HepG2 (cell line): Measurements from ENCODE around the gene MYH7. TPM values are rescaled to one million over a fixed set of nuclear protein-coding genes. Genes with fewer than 3 reads are reported as not detected.

Experiments used
- AGO1 ChIP-seq: fragments of 200-400 bp; formaldehyde crosslinking; IDR thresholded peaks from 2 replicates; pipeline ENCODE4 v1.6.1; 2017; ENCODE audit warnings: mild to moderate bottlenecking, low read depth, low read length, moderate library complexity; ENCODE audit not compliant: poor library complexity, severe bottlenecking
- ARID2 ChIP-seq: sonication (generic); formaldehyde crosslinking; IDR thresholded peaks from 2 replicates; pipeline ENCODE4 v1.8.1; 2022; ENCODE audit warnings: mild to moderate bottlenecking, missing genetic modification reagents, borderline replicate concordance
- CENPT ChIP-seq: sonication (generic); formaldehyde crosslinking; IDR thresholded peaks from 2 replicates; pipeline ENCODE4 v1.8.0; 2022; ENCODE audit warnings: low read depth, mild to moderate bottlenecking, moderate library complexity, missing genetic modification reagents
- EED ChIP-seq: sonication (generic); formaldehyde crosslinking; IDR thresholded peaks from 2 replicates; pipeline ENCODE4 v1.5.0; 2020; ENCODE audit warnings: mild to moderate bottlenecking, missing genetic modification reagents
- ELF4 ChIP-seq: sonication (generic); formaldehyde crosslinking; IDR thresholded peaks from 2 replicates; pipeline ENCODE4 v1.5.0; 2020; ENCODE audit warnings: missing genetic modification reagents, mild to moderate bottlenecking, moderate library complexity, borderline replicate concordance
- KDM6A ChIP-seq: IDR thresholded peaks from 2 replicates; pipeline ENCODE4 v1.6.1; 2016; ENCODE audit warnings: low read depth
- SAFB2 ChIP-seq: sonication (generic); formaldehyde crosslinking; IDR thresholded peaks from 2 replicates; pipeline ENCODE4 v1.5.1; 2020; ENCODE audit warnings: missing genetic modification reagents, low read depth, mild to moderate bottlenecking, borderline replicate concordance
- SCMH1 ChIP-seq: sonication (generic); formaldehyde crosslinking; IDR thresholded peaks from 2 replicates; pipeline ENCODE4 v1.9.0; 2021; ENCODE audit warnings: missing genetic modification reagents, mild to moderate bottlenecking, borderline replicate concordance
- SP140L ChIP-seq: sonication (generic); formaldehyde crosslinking; IDR thresholded peaks from 2 replicates; pipeline ENCODE4 v1.4.0; 2020; ENCODE audit warnings: missing genetic modification reagents, borderline replicate concordance
- TFDP1 ChIP-seq: IDR thresholded peaks from 2 replicates; pipeline ENCODE4 v1.6.1; 2016; ENCODE audit warnings: missing compliant biosample characterization, missing genetic modification reagents, borderline replicate concordance
- TGIF2 ChIP-seq: IDR thresholded peaks from 2 replicates; pipeline ENCODE4 v1.6.1; 2016; ENCODE audit warnings: control low read depth, missing compliant biosample characterization
- TOPORS ChIP-seq: sonication (generic); formaldehyde crosslinking; IDR thresholded peaks from 2 replicates; pipeline ENCODE4 v1.8.0; 2023; ENCODE audit warnings: mild to moderate bottlenecking, missing genetic modification reagents
- XBP1 ChIP-seq: sonication (generic); formaldehyde crosslinking; IDR thresholded peaks from 2 replicates; pipeline ENCODE4 v1.5.0; 2020; ENCODE audit warnings: missing genetic modification reagents
- ZMYM3 ChIP-seq: sonication (generic); formaldehyde crosslinking; IDR thresholded peaks from 2 replicates; pipeline ENCODE4 v1.5.1; 2020; ENCODE audit warnings: mild to moderate bottlenecking, missing genetic modification reagents
- ZNF891 ChIP-seq: sonication (generic); formaldehyde crosslinking; IDR thresholded peaks from 2 replicates; pipeline ENCODE4 v1.5.0; 2020; ENCODE audit warnings: mild to moderate bottlenecking, missing genetic modification reagents
- ZSCAN31 ChIP-seq: sonication (generic); formaldehyde crosslinking; IDR thresholded peaks from 2 replicates; pipeline ENCODE4 v1.5.0; 2020; ENCODE audit warnings: low read depth, mild to moderate bottlenecking, missing genetic modification reagents
- polyA plus RNA-seq, 8 experiments: library from polyadenylated mRNA; depleted of rRNA in 3 of 8; stranded (reverse) in 7 of 8; unstranded in 1 of 8; fragments of >200 nt; fragmentation: Illumina TruSeq in 4 of 8; extraction: Trizol in 4 of 8; gene quantifications; 2 replicates each; pipeline versions ENCODE4 v1.2.1 to v1.2.3, GENCODE V29; 2011 to 2016; ENCODE audit warnings: low read depth in 4 of 8, missing spikeins in 1 of 8, mixed read lengths in 1 of 8; ENCODE audit not compliant: insufficient read depth in 1 of 8
- total RNA-seq, 5 experiments: library from RNA; depleted of rRNA; stranded (reverse); fragments of >200 nt; fragmentation: Illumina TruSeq; extraction: Trizol; gene quantifications; 2 replicates each; pipeline ENCODE4 v1.2.3, GENCODE V29; 2016; ENCODE audit warnings: low read depth in 1 of 5
- TF ChIP-seq, protein P1 (sequence below): sonication (generic); formaldehyde crosslinking; conservative IDR thresholded peaks from 2 replicates; pipeline ENCODE4 v1.5.0; 2020; ENCODE audit warnings: missing genetic modification reagents
- TF ChIP-seq, protein P2 (sequence below): sonication (generic); formaldehyde crosslinking; IDR thresholded peaks from 2 replicates; pipeline ENCODE4 v1.5.0; 2020; ENCODE audit warnings: missing genetic modification reagents, mild to moderate bottlenecking, borderline replicate concordance
- TF ChIP-seq, protein P3 (sequence below): sonication (generic); formaldehyde crosslinking; IDR thresholded peaks from 2 replicates; pipeline ENCODE4 v1.4.0; 2020; ENCODE audit warnings: missing genetic modification reagents, mild to moderate bottlenecking, borderline replicate concordance

The MYH7 gene
- total and polyA plus RNA-seq, 2 of the 13 experiments (the other 11 are each of a cell fraction or from before 2014, with no cell fraction given) = 0.04 TPM; not detected in 1

- peak; percentile 70; the same call in 1 of the 2 replicates for TF ChIP-seq EED
- TF ChIP-seq SCMH1 (CRISPR knock-in tag) = no peak
- no peak for TF ChIP-seq TFDP1 (CRISPR knock-in tag)
- TF ChIP-seq, protein P1, sequence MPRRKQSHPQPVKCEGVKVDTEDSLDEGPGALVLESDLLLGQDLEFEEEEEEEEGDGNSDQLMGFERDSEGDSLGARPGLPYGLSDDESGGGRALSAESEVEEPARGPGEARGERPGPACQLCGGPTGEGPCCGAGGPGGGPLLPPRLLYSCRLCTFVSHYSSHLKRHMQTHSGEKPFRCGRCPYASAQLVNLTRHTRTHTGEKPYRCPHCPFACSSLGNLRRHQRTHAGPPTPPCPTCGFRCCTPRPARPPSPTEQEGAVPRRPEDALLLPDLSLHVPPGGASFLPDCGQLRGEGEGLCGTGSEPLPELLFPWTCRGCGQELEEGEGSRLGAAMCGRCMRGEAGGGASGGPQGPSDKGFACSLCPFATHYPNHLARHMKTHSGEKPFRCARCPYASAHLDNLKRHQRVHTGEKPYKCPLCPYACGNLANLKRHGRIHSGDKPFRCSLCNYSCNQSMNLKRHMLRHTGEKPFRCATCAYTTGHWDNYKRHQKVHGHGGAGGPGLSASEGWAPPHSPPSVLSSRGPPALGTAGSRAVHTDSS (CRISPR knock-in tag) = no peak
- no peak for TF ChIP-seq AGO1
- TF ChIP-seq ARID2 = no peak
- peak; percentile 83; the same call in 1 of the 2 replicates for TF ChIP-seq SAFB2 (CRISPR knock-in tag)
- TF ChIP-seq, protein P2, sequence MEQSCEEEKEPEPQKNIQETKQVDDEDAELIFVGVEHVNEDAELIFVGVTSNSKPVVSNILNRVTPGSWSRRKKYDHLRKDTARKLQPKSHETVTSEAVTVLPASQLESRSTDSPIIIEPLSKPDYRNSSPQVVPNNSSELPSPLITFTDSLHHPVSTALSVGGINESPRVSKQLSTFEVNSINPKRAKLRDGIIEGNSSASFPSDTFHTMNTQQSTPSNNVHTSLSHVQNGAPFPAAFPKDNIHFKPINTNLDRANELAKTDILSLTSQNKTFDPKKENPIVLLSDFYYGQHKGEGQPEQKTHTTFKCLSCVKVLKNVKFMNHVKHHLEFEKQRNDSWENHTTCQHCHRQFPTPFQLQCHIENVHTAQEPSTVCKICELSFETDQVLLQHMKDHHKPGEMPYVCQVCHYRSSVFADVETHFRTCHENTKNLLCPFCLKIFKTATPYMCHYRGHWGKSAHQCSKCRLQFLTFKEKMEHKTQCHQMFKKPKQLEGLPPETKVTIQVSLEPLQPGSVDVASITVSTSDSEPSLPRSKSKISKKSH = no peak; the same call in none of the 2 replicates
- no peak for TF ChIP-seq SP140L (CRISPR knock-in tag)
- TF ChIP-seq XBP1 (CRISPR knock-in tag) = no peak; the same call in 1 of the 2 replicates
- TF ChIP-seq, protein P3, sequence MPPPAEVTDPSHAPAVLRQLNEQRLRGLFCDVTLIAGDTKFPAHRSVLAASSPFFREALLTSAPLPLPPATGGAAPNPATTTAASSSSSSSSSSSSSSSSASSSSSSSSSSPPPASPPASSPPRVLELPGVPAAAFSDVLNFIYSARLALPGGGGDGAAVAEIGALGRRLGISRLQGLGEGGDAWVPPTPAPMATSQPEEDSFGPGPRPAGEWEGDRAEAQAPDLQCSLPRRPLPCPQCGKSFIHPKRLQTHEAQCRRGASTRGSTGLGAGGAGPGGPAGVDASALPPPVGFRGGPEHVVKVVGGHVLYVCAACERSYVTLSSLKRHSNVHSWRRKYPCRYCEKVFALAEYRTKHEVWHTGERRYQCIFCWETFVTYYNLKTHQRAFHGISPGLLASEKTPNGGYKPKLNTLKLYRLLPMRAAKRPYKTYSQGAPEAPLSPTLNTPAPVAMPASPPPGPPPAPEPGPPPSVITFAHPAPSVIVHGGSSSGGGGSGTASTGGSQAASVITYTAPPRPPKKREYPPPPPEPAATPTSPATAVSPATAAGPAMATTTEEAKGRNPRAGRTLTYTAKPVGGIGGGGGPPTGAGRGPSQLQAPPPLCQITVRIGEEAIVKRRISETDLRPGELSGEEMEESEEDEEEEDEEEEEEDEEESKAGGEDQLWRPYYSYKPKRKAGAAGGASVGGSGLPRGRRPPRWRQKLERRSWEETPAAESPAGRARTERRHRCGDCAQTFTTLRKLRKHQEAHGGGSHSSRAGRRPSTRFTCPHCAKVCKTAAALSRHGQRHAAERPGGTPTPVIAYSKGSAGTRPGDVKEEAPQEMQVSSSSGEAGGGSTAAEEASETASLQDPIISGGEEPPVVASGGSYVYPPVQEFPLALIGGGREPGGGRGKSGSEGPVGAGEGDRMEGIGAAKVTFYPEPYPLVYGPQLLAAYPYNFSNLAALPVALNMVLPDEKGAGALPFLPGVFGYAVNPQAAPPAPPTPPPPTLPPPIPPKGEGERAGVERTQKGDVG (CRISPR knock-in tag) = no peak
- peak; percentile 73; the same call in 1 of the 2 replicates for TF ChIP-seq ZMYM3 (CRISPR knock-in tag)
- no peak for TF ChIP-seq ELF4 (CRISPR knock-in tag)
- no peak for TF ChIP-seq TGIF2
- TF ChIP-seq ZNF891 (CRISPR knock-in tag) = 0 out of 2 replicates have a peak, but pooled peaks have one; percentile 80
- TF ChIP-seq TOPORS (CRISPR knock-in tag) = no peak; the same call in 1 of the 2 replicates
- 0 out of 2 replicates have a peak, but pooled peaks have one; percentile 19 for TF ChIP-seq KDM6A
- TF ChIP-seq ZSCAN31 (CRISPR knock-in tag) = peak; percentile 85; the same call in 1 of the 2 replicates
- no peak for TF ChIP-seq CENPT (CRISPR knock-in tag)
Measured at GRCh38 chr14:23435543-23436326, at the start of gene MYH7 (continued).
